Esophagus (tissue), 2 donors: ENCODE results near the gene BUD13. TPM values are rescaled to one million over a fixed set of nuclear protein-coding genes. Genes with fewer than 3 reads are reported as not detected.

Source experiments
- H3K27ac ChIP-seq, 2 donors: one replicate each; pipeline ENCODE4 v1.5.1; 2013; ENCODE audit warnings: low read depth in 2 of 2, mild to moderate bottlenecking in 2 of 2, inconsistent platforms in 1 of 2, low read length in 1 of 2, moderate library complexity in 1 of 2
- H3K27me3 ChIP-seq, 2 donors: one replicate each; pipeline ENCODE4 v1.6.1; 2013; ENCODE audit warnings: low read length in 2 of 2, control low read depth in 1 of 2, mild to moderate bottlenecking in 1 of 2; ENCODE audit not compliant: insufficient read depth in 2 of 2, control insufficient read depth in 1 of 2
- H3K36me3 ChIP-seq, 2 donors: one replicate each; pipeline ENCODE4 v1.6.1; 2013; ENCODE audit warnings: low read length in 1 of 2; ENCODE audit not compliant: control insufficient read depth in 2 of 2, insufficient read depth in 2 of 2
- H3K4me1 ChIP-seq, 2 donors: one replicate each; pipeline ENCODE4 v1.6.1; 2013; ENCODE audit warnings: low read length in 1 of 2; ENCODE audit not compliant: control insufficient read depth in 2 of 2, insufficient read depth in 2 of 2
- H3K4me3 ChIP-seq, 2 donors: one replicate each; pipeline ENCODE4 v1.5.1; 2013; ENCODE audit warnings: low read length in 2 of 2, mild to moderate bottlenecking in 2 of 2, low read depth in 1 of 2, moderate library complexity in 1 of 2
- H3K9me3 ChIP-seq, 2 donors: one replicate each; pipeline ENCODE4 v1.6.1; 2013; ENCODE audit warnings: mild to moderate bottlenecking in 2 of 2, low read depth in 1 of 2, low read length in 1 of 2, moderate library complexity in 1 of 2; ENCODE audit not compliant: control insufficient read depth in 2 of 2, insufficient read depth in 1 of 2
- WGBS, 2 donors: extraction: QIAGEN DNeasy Blood & Tissue Kit; methylation state at CpG; one replicate each; pipeline ENCODE4 v1.1.7; 2013; 5-methylcytosine and 5-hydroxymethylcytosine counted together
- polyA plus RNA-seq, 2 donors: library from polyadenylated mRNA; stranded (reverse); fragments of 200-250 nt; gene quantifications; one replicate each; pipeline ENCODE4 v1.2.3, GENCODE V29; 2013
- donor health status: healthy with polysubstance abuse.
- donor health status: Bipolar disorder and iron deficiency.

Gene BUD13
- polyA plus RNA-seq = 10 to 100 TPM in 1 of 2 donors, 1 to 10 TPM in 1; 9.6 to 11.4 TPM

- H3K27ac ChIP-seq = peak within 1 kb of the TSS; percentile 94 to 95
- WGBS, 2 donors = 0% methylated on average over 50 to 73 of the region's 73 CpGs
- H3K36me3 ChIP-seq = peaks cover 3 to 7% of the 10 kb centered on the region in 2 donors
- H3K4me1 ChIP-seq = peaks cover 0 to 5% of the 10 kb centered on the region in 2 donors
- H3K9me3 ChIP-seq = no peaks in the 10 kb centered on the region
- H3K4me3 ChIP-seq = peak within 1 kb of the TSS; percentile 84 to 91
- H3K27me3 ChIP-seq = no peaks in the 10 kb centered on the region
These were observed at the start of gene BUD13 for GRCh38 chr11:116772443-116773202. TSS of gene BUD13 (minus strand) at chr11:116772987. CDS start at chr11:116772964, 23 bp downstream.

DNA sequence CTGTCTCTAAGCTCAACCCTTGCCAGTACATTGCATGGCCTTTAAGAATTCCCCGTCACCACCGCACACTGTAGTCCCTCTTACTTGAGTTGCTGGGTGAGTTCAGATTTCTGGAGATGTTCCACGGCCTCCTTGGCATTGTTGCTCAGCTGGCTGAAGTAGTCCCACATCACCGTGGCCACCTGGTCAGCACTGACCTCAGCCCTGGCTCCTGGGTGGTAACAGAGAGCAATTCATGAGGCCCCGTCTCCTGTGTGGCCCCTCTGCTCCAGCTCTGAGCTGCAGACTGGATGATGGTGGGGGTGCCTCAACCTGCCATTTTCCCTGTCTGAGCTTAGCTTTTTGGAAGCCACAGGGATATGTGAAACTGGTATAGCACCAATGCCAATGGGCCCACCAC lies 49.8 kb upstream of the BUD13 start:
- Histone ChIP-seq H3K27ac (no peak overlapping the region), H3K9me3 (no peaks in the 10 kb centered on the region), H3K27me3 (no peaks in the 10 kb centered on the region), H3K36me3 (no peaks in the 10 kb centered on the region), H3K4me1 (no peaks in the 10 kb centered on the region), H3K4me3 (no peak overlapping the region)
- 73 to 75% methylated on average over 5 of the region's 5 CpGs for WGBS, 2 donors

DNA sequence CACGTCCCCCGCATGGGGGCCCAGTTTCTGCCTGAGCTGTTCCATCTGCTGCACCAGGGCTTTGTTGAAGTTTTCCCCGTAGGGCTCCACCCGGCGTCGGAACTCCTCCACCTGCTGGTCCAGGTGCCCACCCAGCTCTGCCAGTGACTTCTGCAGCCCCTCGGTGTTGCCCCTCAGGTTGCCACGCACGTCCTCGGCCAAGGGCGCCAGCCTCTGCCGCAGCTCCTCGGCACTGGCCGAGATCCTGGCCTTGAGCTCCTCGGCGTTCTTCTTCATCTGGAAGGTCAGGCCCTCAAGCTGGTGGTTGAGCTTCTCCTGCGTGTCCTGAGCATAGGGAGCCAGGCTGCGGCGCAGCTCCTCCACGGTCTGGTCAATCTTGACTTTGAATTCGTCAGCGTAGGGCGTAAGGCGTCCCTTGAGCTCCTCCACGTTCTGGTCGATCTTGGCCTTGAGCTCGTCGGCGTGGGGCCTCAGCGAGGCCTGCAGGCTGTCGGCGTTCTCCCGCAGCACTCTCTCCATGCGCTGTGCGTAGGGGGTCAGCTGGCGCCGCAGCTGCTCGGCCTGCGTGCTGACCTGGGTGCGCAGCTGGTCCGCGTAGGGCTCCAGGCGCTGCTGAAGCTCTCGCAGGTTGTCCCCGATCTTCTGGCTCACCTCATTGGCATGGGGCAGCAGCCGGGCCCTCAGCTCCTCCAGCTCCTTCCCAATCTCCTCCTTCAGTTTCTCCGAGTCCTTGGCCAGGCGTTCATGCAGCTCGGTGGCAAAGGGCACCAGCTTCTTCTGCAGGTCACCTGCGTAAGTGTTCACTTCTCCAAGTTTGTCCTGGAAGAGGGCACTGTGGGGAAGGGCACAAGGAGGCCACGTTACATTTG lies 48.5 kb upstream of the BUD13 start:
- Histone ChIP-seq H3K36me3 (no peaks in the 10 kb centered on the region), H3K4me1 (no peaks in the 10 kb centered on the region), H3K27ac (no peak overlapping the region), H3K4me3 (no peak overlapping the region), H3K27me3 (no peaks in the 10 kb centered on the region), H3K9me3 (no peaks in the 10 kb centered on the region)
- WGBS, 2 donors = 91 to 92% methylated on average over 51 of the region's 51 CpGs

GRCh38 chr11:116819049-116819448 lies 46.3 kb upstream of the BUD13 start:
- Histone ChIP-seq H3K9me3 (no peaks in the 10 kb centered on the region), H3K27ac (no peak overlapping the region), H3K27me3 (no peaks in the 10 kb centered on the region), H3K4me3 (no peak overlapping the region), H3K36me3 (no peaks in the 10 kb centered on the region), H3K4me1 (no peaks in the 10 kb centered on the region)
- 80 to 83% methylated on average over 9 of the region's 9 CpGs for WGBS, 2 donors

DNA sequence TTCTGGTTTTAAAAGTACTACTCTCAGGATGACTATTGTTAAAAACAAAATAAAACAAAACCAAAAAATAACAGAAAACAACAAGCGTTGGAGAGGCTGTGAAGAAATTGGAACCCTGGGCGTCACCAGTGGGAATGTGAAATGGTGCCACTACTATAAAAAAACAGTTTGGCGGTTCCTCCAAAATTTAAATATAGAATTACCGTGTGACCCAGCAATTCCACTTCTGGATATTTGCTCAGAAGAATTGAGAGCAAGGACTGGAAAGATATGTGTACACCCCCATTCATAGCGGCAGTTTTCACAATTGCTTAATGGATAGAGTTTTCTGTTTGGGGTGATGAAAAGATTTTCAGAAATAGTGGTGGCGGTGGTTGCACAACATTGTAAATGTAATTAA lies 41.7 kb upstream of the BUD13 start:
- Histone ChIP-seq H3K36me3 (no peaks in the 10 kb centered on the region), H3K9me3 (no peaks in the 10 kb centered on the region)
- 89 to 91% methylated on average over 6 of the region's 6 CpGs for WGBS, 2 donors

GRCh38 chr11:116813781-116814471 lies 41.1 kb upstream of the BUD13 start:
- H3K36me3 ChIP-seq = no peaks in the 10 kb centered on the region
- WGBS, 2 donors = 58 to 71% methylated on average over 5 of the region's 5 CpGs
- H3K27ac ChIP-seq = no peak overlapping the region
- no peaks in the 10 kb centered on the region for H3K4me1 ChIP-seq
- H3K4me3 ChIP-seq = no peak overlapping the region
- no peaks in the 10 kb centered on the region for H3K27me3 ChIP-seq
- H3K9me3 ChIP-seq = no peaks in the 10 kb centered on the region

More for the DNA sequence above, 41.7 kb upstream of the BUD13 start:
- H3K4me3 ChIP-seq = no peak overlapping the region
- H3K27me3 ChIP-seq = no peaks in the 10 kb centered on the region
- no peak overlapping the region for H3K27ac ChIP-seq
- no peaks in the 10 kb centered on the region for H3K4me1 ChIP-seq

DNA sequence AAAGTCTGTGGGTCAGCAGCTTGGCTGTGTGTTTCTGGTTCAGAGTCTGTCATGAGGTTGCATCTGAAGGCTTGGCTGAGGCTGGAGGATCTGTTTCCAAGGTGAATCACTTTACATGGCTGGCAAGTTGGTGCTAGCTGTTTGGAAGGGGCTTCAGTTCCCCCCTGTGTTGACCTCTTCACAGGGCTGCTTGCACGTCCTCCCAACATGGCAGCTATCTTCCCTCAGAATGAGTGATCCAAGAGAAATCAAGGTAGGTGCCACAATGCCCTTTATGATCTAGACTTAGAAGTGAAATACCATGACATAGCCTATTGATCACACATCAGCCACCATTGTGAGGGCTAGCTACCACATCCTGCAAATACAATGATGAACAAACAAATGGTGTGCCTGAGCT lies 40.4 kb upstream of the BUD13 start:
- H3K27ac ChIP-seq = no peak overlapping the region
- no peaks in the 10 kb centered on the region for H3K36me3 ChIP-seq
- no peak overlapping the region for H3K4me3 ChIP-seq
- no peaks in the 10 kb centered on the region for H3K27me3 ChIP-seq
- no peaks in the 10 kb centered on the region for H3K4me1 ChIP-seq
- WGBS, 2 donors = 71 to 83% methylated on average over 1 of the region's 1 CpG
- no peaks in the 10 kb centered on the region for H3K9me3 ChIP-seq

GRCh38 chr11:116812109-116812508 lies 39.3 kb upstream of the BUD13 start:
- H3K4me1 ChIP-seq = no peaks in the 10 kb centered on the region
- H3K9me3 ChIP-seq = no peaks in the 10 kb centered on the region
- no peaks in the 10 kb centered on the region for H3K36me3 ChIP-seq
- no peak overlapping the region for H3K27ac ChIP-seq
- WGBS, 2 donors = 92 to 95% methylated on average over 4 of the region's 4 CpGs
- H3K27me3 ChIP-seq = no peaks in the 10 kb centered on the region
- no peak overlapping the region for H3K4me3 ChIP-seq

DNA sequence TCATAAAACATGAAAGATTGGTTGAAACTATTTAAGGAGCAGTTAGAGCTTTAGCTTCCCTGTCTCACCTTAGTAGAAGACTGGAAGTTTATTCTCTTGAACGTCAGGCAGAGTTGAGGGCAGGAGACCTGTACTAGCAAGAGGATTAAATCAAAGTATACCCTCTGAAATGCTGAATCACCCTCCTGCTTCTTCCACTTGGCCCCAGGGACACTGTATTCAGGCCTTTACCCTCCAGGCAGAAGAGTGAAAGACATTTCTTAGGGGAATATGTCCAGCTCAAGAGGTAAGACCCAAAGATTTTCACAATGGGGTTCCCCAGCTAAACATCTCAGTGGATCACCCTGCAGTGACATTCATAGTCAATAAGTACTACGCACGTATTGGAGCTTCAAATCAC lies 38.4 kb upstream of the BUD13 start:
- Histone ChIP-seq H3K4me1 (no peaks in the 10 kb centered on the region), H3K4me3 (no peak overlapping the region), H3K9me3 (no peaks in the 10 kb centered on the region), H3K36me3 (no peaks in the 10 kb centered on the region), H3K27me3 (no peaks in the 10 kb centered on the region), H3K27ac (no peak overlapping the region)
- WGBS, 2 donors = 79 to 83% methylated on average over 3 of the region's 3 CpGs
